CD4-positive, alpha-beta T cell treated with Interferon gamma for 1 hour (primary cell): ENCODE measurements around the gene FYCO1.

ENCODE experiments used
- DNase-seq: peaks from one replicate; pipeline ENCODE4 v3.0.0-alpha.2; 2020

Gene FYCO1

GRCh38 chr3:45910892-45911291 lies 84.7 kb downstream of the FYCO1 start:
- no peak for DNase-seq

- DNase-seq = no peak
These were observed 86.1 kb downstream of the FYCO1 start for GRCh38 chr3:45909542-45909941.

- no peak for DNase-seq
These were observed 86.9 kb downstream of the FYCO1 start for GRCh38 chr3:45908761-45909160.

GRCh38 chr3:45907769-45908705 lies 87.6 kb downstream of the FYCO1 start:
- DNase-seq = no peak

- DNase-seq = no peak
These were observed 88.8 kb downstream of the FYCO1 start for GRCh38 chr3:45906681-45907407.

- DNase-seq = no peak
These were observed 89.9 kb downstream of the FYCO1 start for GRCh38 chr3:45905755-45906154.

GRCh38 chr3:45904931-45905330 lies 90.7 kb downstream of the FYCO1 start:
- no peak for DNase-seq

GRCh38 chr3:45896956-45897355 lies 98.7 kb downstream of the FYCO1 start:
- DNase-seq = no peak

GRCh38 chr3:45895686-45896468 lies 99.7 kb downstream of the FYCO1 start:
- DNase-seq = no peak

- no peak for DNase-seq
These were observed 101.6 kb downstream of the FYCO1 start for GRCh38 chr3:45894015-45894414.

GRCh38 chr3:45892161-45892560 lies 103.5 kb downstream of the FYCO1 start:
- DNase-seq = no peak

- DNase-seq = no peak
These were observed 105.2 kb downstream of the FYCO1 start for GRCh38 chr3:45890405-45890804.

- no peak for DNase-seq
These were observed 106.3 kb downstream of the FYCO1 start for GRCh38 chr3:45889337-45889736.

- no peak for DNase-seq
These were observed 107.7 kb downstream of the FYCO1 start for GRCh38 chr3:45887759-45888511.

- no peak for DNase-seq
These were observed 108.3 kb downstream of the FYCO1 start for GRCh38 chr3:45887285-45887684.

GRCh38 chr3:45885979-45886705 lies 109.5 kb downstream of the FYCO1 start, which contains the start of gene CCR9:
Gene CCR9, plus strand, starts transcription at chr3:45886543. Its CDS starts 8,391 bp downstream, at chr3:45894934.
- no peak for DNase-seq

- DNase-seq = no peak
These were observed 111.0 kb downstream of the FYCO1 start for GRCh38 chr3:45884368-45885201.

GRCh38 chr3:45881078-45882022 lies 114.3 kb downstream of the FYCO1 start:
- DNase-seq = peak; percentile 33

- DNase-seq = no peak
These were observed 114.9 kb downstream of the FYCO1 start for GRCh38 chr3:45880725-45881077.

- no peak for DNase-seq
These were observed 117.5 kb downstream of the FYCO1 start for GRCh38 chr3:45878124-45878523.
